ENCODE measurements around the gene GCNA. TPM values are rescaled to one million over a fixed set of nuclear protein-coding genes. Genes with fewer than 3 reads are reported as not detected.
A peak's percentile ranks its signal among the peaks of the same experiment; 100 is the strongest.
"Not testable (repeated sequence)": the region's sequence is repeated elsewhere in the genome, so short reads cannot be mapped to it uniquely, and the experiment has no call there.

Gene GCNA
- total RNA-seq, 1 donor from 2014 or later = 2.1 TPM

DNA sequence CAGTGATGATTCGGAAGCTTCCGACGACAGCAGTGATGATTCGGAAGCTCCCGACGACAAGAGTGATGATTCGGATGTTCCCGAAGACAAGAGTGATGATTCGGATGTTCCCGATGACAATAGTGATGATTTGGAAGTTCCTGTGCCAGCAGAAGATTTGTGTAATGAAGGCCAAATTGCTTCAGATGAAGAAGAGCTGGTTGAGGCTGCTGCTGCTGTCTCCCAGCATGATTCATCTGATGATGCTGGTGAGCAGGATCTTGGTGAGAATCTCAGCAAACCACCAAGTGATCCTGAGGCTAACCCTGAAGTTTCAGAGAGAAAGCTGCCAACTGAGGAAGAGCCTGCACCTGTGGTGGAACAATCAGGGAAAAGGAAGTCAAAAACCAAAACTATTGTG is 25.9 kb downstream of the GCNA start:
- H3K9me3 ChIP-seq = no peaks in the 10 kb centered on the region
- no peak for DNase-seq
- intact Hi-C loops (cut with DNase I) = no loop called here
- H3K4me3 ChIP-seq = no peak overlapping the region
- H3K27me3 ChIP-seq (ENCODE audit: low read depth) = no peaks in the 10 kb centered on the region
- TF ChIP-seq, protein P1, sequence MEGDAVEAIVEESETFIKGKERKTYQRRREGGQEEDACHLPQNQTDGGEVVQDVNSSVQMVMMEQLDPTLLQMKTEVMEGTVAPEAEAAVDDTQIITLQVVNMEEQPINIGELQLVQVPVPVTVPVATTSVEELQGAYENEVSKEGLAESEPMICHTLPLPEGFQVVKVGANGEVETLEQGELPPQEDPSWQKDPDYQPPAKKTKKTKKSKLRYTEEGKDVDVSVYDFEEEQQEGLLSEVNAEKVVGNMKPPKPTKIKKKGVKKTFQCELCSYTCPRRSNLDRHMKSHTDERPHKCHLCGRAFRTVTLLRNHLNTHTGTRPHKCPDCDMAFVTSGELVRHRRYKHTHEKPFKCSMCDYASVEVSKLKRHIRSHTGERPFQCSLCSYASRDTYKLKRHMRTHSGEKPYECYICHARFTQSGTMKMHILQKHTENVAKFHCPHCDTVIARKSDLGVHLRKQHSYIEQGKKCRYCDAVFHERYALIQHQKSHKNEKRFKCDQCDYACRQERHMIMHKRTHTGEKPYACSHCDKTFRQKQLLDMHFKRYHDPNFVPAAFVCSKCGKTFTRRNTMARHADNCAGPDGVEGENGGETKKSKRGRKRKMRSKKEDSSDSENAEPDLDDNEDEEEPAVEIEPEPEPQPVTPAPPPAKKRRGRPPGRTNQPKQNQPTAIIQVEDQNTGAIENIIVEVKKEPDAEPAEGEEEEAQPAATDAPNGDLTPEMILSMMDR (IDR thresholded peaks at IDR 0.05) = no peak
- H3K4me1 ChIP-seq = no peaks in the 10 kb centered on the region
- H3K27ac ChIP-seq = no peak overlapping the region
- ATAC-seq = no peak
- peaks cover 60% of the 10 kb centered on the region for H3K36me3 ChIP-seq

DNA sequence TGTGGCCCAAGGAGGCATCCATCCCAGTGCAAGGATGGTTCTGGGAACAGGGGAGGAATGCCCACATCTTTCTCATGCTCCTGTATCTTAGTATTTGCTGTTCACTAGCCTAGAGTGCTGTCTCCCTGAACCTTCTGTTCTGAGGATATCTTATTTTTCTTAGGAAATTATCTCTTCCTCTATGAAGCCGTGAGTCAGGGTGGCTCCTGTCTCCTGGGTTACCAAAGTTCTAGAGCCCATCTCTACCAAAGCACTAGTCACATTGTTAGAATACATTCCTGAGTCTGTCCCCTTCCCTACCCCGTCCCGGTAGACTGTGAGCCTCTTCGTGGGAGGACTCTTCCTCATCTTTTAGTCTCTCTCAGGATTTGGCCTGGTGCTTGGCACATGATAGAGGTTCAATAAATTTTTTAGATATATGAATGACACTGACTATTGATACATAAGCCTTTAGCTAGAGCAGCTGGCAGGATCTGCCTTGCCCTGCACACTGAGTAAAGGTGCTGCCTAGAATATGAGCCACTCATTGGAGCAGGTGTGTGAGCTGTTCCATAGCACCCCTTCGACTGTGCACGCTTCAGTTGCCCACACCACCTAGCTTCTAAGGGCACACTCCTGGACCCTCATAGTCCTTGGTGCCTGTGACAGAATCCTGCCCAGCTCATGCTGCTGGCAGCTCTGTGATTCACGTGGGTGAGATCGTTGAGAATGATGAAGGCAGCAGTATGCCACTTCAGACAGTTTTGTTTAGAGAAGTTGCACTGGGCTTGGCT is 26.7 kb downstream of the GCNA start:
- no peak for DNase-seq
- intact Hi-C loops (cut with DNase I) = no loop called here

DNA sequence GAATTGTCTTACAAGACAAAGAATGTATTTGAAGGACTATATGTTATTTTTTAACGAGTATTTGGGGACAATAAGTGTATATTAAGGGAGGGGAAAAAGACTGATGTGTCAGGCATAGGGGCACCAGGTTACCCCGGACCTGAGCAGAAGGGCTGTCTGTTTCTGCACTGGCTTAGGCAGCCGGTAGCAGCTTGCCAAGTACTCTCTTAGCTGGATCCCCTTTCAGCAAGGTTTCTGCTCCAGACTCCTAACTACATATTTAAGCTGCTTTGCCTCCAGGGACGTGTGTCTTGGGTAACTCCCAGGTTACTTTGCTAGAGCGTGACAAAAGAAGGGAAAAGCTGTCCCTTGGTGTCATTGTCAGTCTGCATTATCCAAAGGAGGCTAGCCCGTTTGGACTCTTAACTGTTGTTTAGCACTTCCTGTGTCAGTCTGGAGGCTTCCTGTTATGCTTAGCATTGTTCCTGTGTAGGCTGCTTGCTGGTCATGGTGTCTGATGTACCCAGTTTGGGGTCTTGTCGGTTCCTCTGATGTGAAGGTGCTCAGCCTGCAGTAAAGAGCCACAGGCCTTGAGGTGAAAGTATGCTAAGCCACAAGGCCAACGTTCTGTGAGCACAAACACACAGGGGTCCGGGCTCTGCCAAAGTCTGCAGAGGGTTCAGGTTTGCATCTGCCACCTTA is 28.4 kb downstream of the GCNA start:
- no peaks in the 10 kb centered on the region for H3K9me3 ChIP-seq
- H3K36me3 ChIP-seq = peaks cover 69% of the 10 kb centered on the region
- no peak overlapping the region for H3K27ac ChIP-seq
- no peaks in the 10 kb centered on the region for H3K4me1 ChIP-seq
- TF ChIP-seq, protein P1 (IDR thresholded peaks at IDR 0.05) = no peak
- intact Hi-C loops (cut with DNase I) = no loop called here
- DNase-seq (no peak), ATAC-seq (peak in 1 of 2 donors; percentile 26)
- H3K27me3 ChIP-seq (ENCODE audit: low read depth) = no peaks in the 10 kb centered on the region
- H3K4me3 ChIP-seq = no peak overlapping the region

More for the DNA sequence above, 26.7 kb downstream of the GCNA start:
- no peaks in the 10 kb centered on the region for H3K4me1 ChIP-seq
- peaks cover 66% of the 10 kb centered on the region for H3K36me3 ChIP-seq
- no peaks in the 10 kb centered on the region for H3K9me3 ChIP-seq
- no peak for ATAC-seq
- TF ChIP-seq, protein P1 (IDR thresholded peaks at IDR 0.05) = no peak
- no peak overlapping the region for H3K4me3 ChIP-seq
- H3K27me3 ChIP-seq (ENCODE audit: low read depth) = no peaks in the 10 kb centered on the region
- H3K27ac ChIP-seq = no peak overlapping the region

DNA sequence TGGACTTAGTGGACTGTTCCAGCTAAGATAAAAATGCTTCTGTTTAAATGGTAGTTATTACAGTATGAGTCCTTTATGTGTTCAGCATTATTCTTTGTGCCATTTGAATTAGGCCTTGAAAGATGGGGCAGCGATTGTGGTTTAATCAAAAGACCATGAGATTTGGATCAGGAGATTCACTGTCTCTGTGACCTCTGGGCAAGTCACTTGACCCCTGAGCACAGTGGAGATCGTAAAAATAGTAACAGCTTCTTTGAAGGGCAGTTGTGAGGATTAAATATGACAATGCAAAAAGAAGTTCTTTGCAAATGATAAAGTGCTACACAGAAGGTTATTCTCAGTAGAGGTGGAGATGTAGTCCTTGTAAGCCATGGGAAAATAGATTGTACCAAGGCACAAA is 29.3 kb downstream of the GCNA start:
- H3K4me1 ChIP-seq = no peaks in the 10 kb centered on the region
- TF ChIP-seq, protein P1 (IDR thresholded peaks at IDR 0.05) = no peak
- DNase-seq (no peak), ATAC-seq (no peak)
- intact Hi-C loops (cut with DNase I) = no loop called here
- H3K4me3 ChIP-seq = no peak overlapping the region
- no peaks in the 10 kb centered on the region for H3K27me3 ChIP-seq (ENCODE audit: low read depth)
- no peaks in the 10 kb centered on the region for H3K9me3 ChIP-seq
- H3K36me3 ChIP-seq = peaks cover 66% of the 10 kb centered on the region
- H3K27ac ChIP-seq = no peak overlapping the region

DNA sequence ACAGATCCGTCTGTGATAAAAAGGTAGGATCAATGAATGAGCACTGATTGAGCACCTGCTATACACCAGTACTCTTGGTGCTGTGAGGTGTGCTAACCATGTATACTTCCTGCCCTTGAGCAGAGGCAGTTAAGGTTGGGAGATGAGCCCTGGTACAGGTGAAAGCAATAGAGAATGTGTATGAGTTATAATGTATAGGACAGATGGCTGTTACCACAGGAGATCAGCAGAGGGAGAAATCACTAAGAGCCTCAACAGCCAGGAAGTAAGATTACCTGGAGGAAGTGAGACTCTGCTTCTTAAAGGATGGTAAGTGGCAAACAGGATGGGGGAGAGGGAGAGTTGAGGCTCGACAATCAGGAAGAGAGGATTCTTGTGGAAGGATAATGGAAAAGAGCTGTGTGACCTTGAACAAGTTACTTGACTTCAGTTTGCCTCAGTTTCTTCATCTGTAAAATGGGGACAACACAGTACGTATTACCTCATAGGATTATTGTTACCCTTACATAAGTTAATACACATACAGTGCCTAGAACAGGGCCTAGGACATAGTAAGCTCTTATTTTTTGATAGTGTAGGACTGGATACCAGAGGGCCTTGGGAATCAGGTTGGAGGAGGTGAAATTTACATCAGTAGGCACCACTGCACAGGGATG is 31.0 kb downstream of the GCNA start:
- peaks cover 73% of the 10 kb centered on the region for H3K36me3 ChIP-seq
- TF ChIP-seq, protein P1 (IDR thresholded peaks at IDR 0.05) = no peak
- no peaks in the 10 kb centered on the region for H3K9me3 ChIP-seq
- intact Hi-C loops (cut with DNase I) = no loop called here
- H3K4me3 ChIP-seq = no peak overlapping the region
- no peak overlapping the region for H3K27ac ChIP-seq
- ATAC-seq (no peak), DNase-seq (no peak)
- no peaks in the 10 kb centered on the region for H3K27me3 ChIP-seq (ENCODE audit: low read depth)
- H3K4me1 ChIP-seq = no peaks in the 10 kb centered on the region

DNA sequence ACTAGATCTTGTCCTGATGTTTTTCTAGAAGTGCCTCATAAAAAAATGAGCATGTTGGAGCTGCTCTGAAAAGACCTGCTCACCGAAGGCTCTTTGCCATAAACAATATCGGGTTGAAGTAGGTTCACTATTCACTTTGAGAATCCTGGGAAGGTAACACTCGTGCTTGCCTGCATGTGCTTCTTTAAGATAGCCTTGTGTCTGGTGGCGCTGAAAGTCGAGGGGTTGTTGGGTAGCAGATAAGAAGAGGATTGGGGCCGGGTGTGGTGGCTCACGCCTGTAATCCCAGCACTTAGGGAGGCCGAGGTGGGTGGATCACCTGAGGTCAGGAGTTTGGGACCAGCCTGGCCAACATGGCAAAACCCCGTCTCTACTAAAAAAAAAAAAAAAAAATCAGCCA is 33.5 kb downstream of the GCNA start:
- intact Hi-C loops (cut with DNase I); H3K27ac ChIP-seq; ATAC-seq; DNase-seq; H3K4me1 ChIP-seq; H3K9me3 ChIP-seq; H3K4me3 ChIP-seq; H3K27me3 ChIP-seq (ENCODE audit: low read depth): not testable (repeated sequence)
- H3K36me3 ChIP-seq = peaks cover 55% of the 10 kb centered on the region

All from lower lobe of right lung (tissue), 2 donors.